ENCODE measurements around the gene TPPP.

TPPP gene

DNA sequence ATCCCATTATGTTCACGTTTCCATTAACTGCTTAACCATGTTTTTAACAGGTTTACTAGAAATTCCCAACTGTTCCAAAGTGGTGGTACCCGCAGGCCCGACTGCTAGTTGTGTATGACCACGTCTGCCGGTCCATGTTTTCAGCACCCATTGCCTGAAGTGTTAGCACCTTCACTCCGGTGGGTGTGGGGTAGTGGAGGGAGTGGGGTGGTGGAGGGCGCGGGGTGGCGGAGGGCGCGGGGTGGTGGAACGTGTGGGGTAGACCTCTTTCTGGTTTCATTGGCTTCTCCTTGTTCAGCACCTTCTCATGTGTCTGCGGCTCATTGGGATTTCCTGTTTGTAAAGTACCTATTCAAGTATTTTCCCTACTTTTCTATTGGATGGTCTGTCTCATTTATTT lies 37.7 kb downstream of the TPPP start:
- TF ChIP-seq, protein P1, sequence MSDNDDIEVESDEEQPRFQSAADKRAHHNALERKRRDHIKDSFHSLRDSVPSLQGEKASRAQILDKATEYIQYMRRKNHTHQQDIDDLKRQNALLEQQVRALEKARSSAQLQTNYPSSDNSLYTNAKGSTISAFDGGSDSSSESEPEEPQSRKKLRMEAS (IDR thresholded peaks at IDR 0.05) = no peak
- no peak for TF ChIP-seq FOXM1 (IDR thresholded peaks at IDR 0.05; ENCODE audit: borderline replicate concordance, low read depth)
- no peak for TF ChIP-seq ZBTB7A (IDR thresholded peaks at IDR 0.05; ENCODE audit: low read depth)
- no peak for TF ChIP-seq NFIC (IDR thresholded peaks at IDR 0.05)
- TF ChIP-seq TCF12 (IDR thresholded peaks at IDR 0.05; ENCODE audit: low read depth) = no peak
- no peak for TF ChIP-seq EGR1 (IDR thresholded peaks at IDR 0.05)
- no peak for TF ChIP-seq RAD21 (IDR thresholded peaks at IDR 0.05; ENCODE audit: low read depth)
- TF ChIP-seq, protein P2, sequence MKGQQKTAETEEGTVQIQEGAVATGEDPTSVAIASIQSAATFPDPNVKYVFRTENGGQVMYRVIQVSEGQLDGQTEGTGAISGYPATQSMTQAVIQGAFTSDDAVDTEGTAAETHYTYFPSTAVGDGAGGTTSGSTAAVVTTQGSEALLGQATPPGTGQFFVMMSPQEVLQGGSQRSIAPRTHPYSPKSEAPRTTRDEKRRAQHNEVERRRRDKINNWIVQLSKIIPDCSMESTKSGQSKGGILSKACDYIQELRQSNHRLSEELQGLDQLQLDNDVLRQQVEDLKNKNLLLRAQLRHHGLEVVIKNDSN (IDR thresholded peaks at IDR 0.05) = no peak

- TF ChIP-seq, protein P2 (IDR thresholded peaks at IDR 0.05) = no peak
- no peak for TF ChIP-seq NFIC (IDR thresholded peaks at IDR 0.05)
- no peak for TF ChIP-seq RAD21 (IDR thresholded peaks at IDR 0.05; ENCODE audit: low read depth)
- TF ChIP-seq ZBTB7A (IDR thresholded peaks at IDR 0.05; ENCODE audit: low read depth) = no peak
- TF ChIP-seq TAF1 (IDR thresholded peaks at IDR 0.05; ENCODE audit: low read depth) = no peak
- TF ChIP-seq EP300 (IDR thresholded peaks at IDR 0.05; ENCODE audit: borderline replicate concordance) = no peak
- TF ChIP-seq, protein P1 (IDR thresholded peaks at IDR 0.05) = no peak
- no peak for TF ChIP-seq CREB1 (IDR thresholded peaks at IDR 0.05; ENCODE audit: low read depth)
- TF ChIP-seq CEBPB (IDR thresholded peaks at IDR 0.05) = no peak
- no peak for TF ChIP-seq EGR1 (IDR thresholded peaks at IDR 0.05)
- TF ChIP-seq TEAD4 (IDR thresholded peaks at IDR 0.05) = no peak
- TF ChIP-seq YY1 (IDR thresholded peaks at IDR 0.05; ENCODE audit: low read depth) = no peak
- TF ChIP-seq FOXM1 (IDR thresholded peaks at IDR 0.05; ENCODE audit: borderline replicate concordance, low read depth) = no peak
- no peak for TF ChIP-seq REST (IDR thresholded peaks at IDR 0.05; ENCODE audit: low read depth)
- TF ChIP-seq TCF12 (IDR thresholded peaks at IDR 0.05; ENCODE audit: low read depth) = no peak
These were observed 38.9 kb downstream of the TPPP start for GRCh38 chr5:654071-654778.

- TF ChIP-seq, protein P1 (IDR thresholded peaks at IDR 0.05) = no peak
These were observed 40.3 kb downstream of the TPPP start for GRCh38 chr5:652773-653350.

DNA sequence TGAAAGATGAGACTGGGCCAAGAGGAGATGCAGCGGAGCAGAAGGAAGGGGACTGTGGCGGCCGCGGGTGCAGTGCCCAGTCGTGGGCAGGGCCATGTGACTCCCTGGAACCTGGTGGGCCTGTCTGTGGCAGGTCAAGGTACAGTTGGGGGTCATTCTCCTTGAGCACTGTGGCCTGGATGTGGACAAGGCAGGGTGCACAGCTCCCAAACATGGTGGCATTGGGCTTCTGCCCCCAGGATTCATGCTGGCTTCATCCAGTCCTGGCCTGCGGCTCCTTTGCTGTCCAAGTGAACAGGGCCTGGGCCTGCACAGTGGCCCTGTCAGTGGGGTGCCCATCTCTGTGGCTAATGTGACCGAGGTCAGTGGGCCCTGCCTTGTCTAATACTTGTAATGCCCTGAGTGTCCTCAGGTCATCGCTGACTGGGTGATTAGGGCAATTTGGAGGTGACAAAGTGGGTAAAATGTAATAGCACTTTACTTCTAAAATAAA lies 41.1 kb downstream of the TPPP start:
- TF ChIP-seq TEAD4 (IDR thresholded peaks at IDR 0.05) = no peak
- no peak for TF ChIP-seq EGR1 (IDR thresholded peaks at IDR 0.05)
- no peak for TF ChIP-seq ZBTB7A (IDR thresholded peaks at IDR 0.05; ENCODE audit: low read depth)
- TF ChIP-seq TCF12 (IDR thresholded peaks at IDR 0.05; ENCODE audit: low read depth) = no peak
- TF ChIP-seq REST (IDR thresholded peaks at IDR 0.05; ENCODE audit: low read depth) = no peak
- no peak for TF ChIP-seq TAF1 (IDR thresholded peaks at IDR 0.05; ENCODE audit: low read depth)
- no peak for TF ChIP-seq EP300 (IDR thresholded peaks at IDR 0.05; ENCODE audit: borderline replicate concordance)
- TF ChIP-seq, protein P1 (IDR thresholded peaks at IDR 0.05) = no peak
- no peak for TF ChIP-seq YY1 (IDR thresholded peaks at IDR 0.05; ENCODE audit: low read depth)
- no peak for TF ChIP-seq CREB1 (IDR thresholded peaks at IDR 0.05; ENCODE audit: low read depth)

GRCh38 chr5:651296-652022 lies 41.7 kb downstream of the TPPP start:
- no peak for TF ChIP-seq FOXM1 (IDR thresholded peaks at IDR 0.05; ENCODE audit: borderline replicate concordance, low read depth)
- no peak for TF ChIP-seq EP300 (IDR thresholded peaks at IDR 0.05; ENCODE audit: borderline replicate concordance)
- no peak for TF ChIP-seq CREB1 (IDR thresholded peaks at IDR 0.05; ENCODE audit: low read depth)
- TF ChIP-seq, protein P1 (IDR thresholded peaks at IDR 0.05) = no peak
- no peak for TF ChIP-seq REST (IDR thresholded peaks at IDR 0.05; ENCODE audit: low read depth)
- TF ChIP-seq RAD21 (IDR thresholded peaks at IDR 0.05; ENCODE audit: low read depth) = no peak
- TF ChIP-seq, protein P2 (IDR thresholded peaks at IDR 0.05) = no peak
- no peak for TF ChIP-seq ZBTB7A (IDR thresholded peaks at IDR 0.05; ENCODE audit: low read depth)

All from Ishikawa (cell line).